Suppressor macrophage treated with lipopolysaccharide for 1 hour (primary cell): ENCODE results near the gene SIRPB2.

ENCODE experiments used
- DNase-seq, 3 donors: peaks; one replicate each; pipeline ENCODE4 v3.0.0-alpha.2; 2020 to 2022

The SIRPB2 gene

DNA sequence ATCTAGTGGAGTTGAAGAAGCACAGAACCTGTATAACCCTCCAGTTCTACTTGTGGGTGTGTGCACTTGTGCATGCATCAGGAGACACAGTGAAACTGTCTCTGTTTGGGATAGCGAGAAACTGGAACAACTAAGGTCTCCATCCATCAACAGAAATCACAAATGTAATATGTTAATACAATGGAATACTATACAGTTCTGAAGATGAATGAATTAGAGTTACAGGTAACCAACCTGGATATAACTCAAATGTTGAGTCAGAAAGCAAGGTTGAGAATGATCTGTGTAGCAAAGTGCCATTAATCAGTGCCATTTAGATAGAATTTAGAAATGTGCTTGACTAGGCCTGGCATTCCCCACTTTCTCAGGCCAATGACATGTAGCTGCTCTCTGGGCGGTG is 20.0 kb downstream of the SIRPB2 start:
- DNase-seq, result no peak

DNA sequence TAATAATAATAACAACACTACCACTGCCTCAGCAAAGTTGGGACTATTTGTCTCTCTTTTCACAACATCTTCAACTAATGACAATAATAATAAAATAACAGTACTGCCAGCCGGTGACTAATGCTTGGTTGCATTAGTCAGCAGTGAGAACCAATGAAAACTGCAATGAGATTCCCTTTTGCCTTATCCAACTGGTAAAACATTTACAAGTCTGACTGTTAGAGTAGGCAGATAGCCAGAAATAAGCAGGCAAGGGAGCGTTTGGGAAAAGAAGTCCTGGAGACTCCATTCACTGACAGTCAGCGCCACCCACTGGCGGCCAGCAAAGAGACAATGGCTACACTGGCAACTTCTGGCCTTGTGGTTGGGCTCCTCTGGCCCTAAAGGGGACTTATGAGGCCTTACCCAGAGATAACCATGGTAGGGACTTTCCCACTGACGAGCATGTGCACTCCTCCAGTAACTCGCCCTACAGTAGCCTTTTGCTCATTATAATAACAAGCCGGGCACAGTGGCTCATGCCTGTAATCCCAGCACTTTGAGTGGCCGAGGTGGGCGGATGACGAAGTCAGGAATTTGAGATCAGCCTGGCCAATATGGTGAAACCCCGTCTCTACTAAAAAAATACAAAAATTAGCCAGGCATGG is 21.2 kb downstream of the SIRPB2 start:
- peak; percentile 91 to 93 (median 91) for DNase-seq

DNA sequence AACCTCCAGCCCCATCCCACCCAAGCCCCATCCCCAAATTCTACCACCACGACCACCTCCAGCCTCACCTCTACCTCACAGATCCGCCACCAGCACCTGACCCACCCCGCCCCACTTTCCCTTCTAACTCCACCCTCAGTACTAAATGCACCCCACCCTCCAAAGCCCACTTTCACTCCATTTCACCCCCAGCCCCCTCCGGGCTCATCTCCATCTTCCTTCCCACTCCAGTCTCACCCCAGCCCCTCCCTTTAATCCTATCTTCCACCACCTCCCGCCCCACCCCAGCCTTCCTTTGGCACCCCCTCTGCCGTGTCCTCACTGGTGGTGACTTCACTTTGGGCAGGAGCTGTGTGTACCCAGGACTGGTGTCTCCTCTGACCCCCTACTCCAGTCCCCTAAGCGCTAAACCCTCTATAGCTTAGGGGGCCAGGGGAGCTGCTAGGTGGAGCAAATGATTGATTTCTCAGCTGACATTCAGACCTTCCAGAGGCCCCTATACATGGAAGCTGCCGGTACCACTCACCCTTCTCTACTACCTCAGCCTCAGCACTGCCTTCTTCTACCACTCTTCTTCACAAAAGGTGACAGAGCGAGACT is 21.8 kb downstream of the SIRPB2 start:
- no peak for DNase-seq

DNA sequence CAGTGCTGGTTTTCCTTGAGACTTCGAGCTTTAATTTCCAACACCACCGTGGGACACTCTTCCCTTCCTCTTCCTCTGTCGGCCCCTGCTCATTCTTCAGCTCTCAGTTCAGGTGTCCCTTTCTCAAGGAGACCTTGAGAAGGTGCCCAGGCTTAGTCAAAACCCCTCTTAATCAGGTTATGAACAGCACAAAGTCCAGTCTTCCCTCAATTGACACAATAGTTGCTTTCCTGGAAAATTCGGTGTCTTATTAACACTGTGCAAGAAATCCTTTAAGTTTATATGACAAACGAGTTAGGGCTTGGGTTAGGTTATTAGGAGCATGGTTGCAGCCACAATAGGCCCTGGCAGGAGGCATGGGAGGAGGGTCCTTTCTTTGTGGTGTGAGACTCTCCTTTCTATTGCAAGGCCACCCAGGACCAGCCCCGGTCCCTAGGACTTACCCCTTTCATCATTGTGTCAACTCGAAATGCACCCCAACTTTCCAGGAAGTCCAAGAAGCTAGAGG is 23.0 kb downstream of the SIRPB2 start:
- no peak for DNase-seq

DNA sequence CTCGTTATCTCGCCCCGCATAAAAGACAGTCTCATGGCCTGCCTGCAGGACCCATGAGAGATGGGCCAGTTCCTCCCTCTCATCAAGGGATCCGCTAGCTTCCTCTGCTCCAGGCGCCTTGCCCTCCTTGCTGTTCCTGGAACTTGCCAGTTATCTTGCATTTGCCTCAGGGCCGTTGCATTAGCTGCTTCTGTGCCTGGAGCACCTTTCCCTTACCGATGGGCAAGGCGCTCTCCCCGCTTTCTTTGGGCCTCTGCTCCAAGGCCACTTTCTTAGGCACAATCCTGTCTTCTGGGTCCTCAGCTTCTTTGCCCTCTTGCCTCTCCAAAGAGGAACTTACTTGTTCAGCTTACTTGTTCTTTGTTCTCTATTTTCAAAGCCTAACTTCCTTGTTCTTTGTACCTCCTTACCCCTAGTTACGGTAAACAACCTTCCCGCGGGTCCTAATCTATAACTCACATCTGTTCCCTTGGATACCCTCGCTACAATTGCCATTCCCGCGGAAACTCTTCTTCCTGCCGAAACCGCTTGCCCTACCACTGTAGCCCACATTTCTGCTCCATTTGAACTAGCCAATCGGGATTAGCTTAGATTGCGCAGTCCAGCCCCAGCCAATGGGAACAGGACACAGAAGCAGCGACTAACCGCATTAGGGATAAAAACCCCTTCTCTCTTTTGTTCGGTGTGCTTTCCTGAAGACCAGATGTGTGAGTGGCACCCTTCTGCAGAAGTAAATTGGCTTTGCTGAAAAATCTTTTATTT is 23.7 kb downstream of the SIRPB2 start:
- DNase-seq, result peak; percentile 67 to 70 (median 69)

DNA sequence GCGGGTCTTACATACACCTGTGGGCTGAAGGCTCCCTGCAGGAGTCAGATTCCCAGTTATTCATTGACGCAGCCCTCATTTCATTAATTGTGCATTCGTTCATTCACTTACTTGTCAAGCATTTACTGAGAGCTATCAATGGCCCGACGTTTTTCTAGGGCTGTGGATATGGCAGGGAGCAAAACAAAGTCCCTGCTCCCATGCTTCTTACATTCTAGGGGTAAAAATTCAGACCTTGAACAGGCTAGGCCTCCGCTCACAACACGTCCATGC is 24.2 kb downstream of the SIRPB2 start:
- DNase-seq, result no peak

DNA sequence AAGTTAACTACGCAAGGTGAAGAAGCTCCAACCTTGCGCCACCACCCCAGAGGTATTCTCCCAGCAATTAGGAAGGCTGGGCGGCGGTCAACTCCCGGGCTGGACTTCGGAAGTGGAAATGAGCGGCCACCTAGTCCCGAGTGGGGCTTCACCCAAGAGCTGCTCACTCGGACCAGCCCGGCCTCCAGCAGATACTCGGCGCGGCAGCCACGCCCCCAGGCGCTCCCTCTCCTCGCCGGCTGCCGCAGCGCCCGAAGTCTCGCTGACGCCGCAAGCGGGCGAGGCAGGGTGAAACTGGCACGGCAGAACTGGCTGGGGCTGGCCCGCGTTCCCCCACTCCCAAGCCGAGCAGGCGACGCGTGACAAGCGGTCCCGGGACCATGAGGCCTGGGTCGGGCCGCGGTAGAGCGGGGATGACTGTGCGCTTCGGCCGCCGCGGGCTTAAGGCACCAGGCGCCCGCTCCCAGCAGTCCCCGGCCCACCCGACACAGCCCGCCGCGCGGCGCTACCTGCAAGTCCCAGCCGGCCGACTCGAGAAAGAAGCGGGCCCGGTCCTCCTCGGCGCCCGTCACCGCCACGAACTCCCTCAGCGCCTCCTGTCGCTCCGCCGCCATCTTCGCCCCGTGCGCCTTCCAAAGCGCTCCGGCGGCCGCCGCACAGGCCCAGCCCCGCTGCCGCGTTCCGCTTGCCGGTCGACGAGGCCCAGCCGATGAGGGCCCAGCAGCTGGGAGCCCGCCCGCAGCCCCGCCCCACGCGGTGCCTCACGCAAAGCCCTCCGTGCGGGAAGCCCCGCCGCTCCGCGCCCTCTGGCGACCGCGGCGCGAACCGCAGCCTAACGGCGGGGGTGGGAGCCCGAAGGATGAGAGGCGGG is 24.8 kb downstream of the SIRPB2 start, which contains the start of gene NSFL1C:
TSS of gene NSFL1C (minus strand) at position 639 of the 871 bp plus-strand sequence. CDS start at position 614, 25 bp downstream.
- peak; percentile 96 to 99 (median 98) for DNase-seq

DNA sequence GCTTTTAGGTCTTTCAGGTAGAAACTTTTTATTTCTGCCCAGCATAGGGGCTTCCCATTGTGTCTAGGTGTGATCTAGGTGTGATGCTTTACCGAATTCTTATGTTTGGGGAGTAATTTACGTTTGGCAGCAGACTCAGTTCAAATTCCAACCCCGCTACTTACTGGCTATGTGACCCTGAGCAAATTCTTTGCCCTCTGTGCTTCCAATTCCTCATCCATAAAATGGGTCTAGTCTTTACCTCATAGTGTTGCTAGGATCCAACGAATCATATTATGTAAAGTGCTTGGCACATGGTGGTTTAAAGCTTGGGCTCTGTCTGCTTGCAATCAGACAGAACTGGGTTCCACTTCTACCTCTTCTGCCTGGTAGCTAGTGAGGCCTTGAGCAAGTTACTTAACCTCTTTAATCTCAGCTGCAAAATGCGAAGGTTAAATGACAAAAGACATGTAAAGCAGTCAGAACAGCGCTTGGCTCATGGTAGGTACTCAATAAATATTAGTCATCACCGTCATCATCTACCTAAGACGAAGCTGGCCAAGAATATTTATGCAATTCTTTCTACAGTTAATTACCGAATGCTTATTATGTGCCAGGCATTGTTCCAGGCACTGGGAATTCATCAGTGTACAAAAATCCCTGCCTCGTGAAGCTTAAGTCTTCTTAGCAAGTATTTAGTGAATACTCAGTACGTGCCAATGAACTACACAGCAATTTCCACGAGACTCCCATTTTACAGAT is 25.6 kb downstream of the SIRPB2 start:
- no peak for DNase-seq

DNA sequence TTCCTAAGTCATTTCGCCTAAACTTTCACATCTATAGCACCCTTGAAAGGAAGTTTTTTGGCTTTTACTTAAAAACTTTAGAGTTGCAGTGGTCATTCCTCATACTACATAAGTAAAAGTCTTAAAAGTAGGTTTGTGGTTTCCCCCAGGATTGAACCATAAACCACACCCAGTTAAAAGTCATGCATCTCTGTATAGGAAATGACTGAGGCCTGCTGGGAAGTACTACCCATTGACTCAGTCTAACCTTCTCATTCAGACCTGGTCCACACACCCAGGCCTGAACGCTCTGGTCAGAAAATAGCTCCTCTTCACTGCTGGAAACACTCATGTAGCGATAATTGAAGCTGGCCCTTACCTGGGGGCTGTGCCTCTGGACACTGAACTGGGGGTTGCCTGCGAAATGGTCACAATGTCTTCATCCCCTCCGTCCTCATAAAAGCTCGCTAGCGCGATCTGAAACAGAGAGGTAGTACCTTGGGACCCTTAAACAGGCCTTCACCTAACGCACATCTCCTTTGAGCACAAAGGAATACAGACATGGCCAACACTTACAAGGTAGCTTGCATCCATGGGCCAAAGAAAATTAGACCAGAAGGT is 27.1 kb downstream of the SIRPB2 start:
- DNase-seq, result no peak

DNA sequence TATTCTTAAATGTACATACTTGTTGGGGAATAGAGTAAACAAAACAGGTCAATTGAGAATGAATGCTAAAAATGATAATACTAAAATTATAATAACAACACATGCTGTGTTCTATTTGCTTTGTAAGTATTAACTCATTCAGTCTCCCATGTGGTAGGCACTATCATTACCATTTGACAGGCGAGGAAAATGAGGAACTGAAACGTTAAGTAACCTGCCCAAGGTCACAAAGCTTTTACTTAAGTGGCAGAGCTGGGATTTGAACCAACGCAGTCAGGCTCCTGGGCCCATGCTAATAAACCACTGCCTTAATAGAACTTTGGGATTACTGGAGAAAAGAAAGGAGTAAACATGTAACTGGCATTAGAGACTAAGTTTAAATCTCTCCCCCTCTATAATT is 28.4 kb downstream of the SIRPB2 start:
- no peak for DNase-seq

DNA sequence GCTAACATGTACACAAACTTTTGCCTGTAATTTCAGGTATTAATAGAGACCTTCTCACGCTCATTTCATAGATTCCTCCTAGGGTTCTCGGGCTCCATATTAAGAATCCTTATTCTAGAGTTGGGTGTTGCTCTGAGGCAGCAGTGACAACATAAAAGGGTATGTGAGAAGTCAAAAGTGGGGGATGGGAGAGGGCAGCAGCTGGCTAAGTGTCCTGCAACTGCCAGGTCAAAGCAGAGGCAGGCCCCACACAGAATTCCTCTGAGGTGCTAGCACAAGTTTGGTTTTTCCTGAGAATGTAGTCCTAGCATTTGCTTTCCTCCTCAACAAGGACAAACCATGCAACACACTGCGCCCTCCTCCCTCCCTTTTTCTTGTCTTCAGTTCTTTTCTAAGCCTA is 29.2 kb downstream of the SIRPB2 start:
- DNase-seq, result no peak

DNA sequence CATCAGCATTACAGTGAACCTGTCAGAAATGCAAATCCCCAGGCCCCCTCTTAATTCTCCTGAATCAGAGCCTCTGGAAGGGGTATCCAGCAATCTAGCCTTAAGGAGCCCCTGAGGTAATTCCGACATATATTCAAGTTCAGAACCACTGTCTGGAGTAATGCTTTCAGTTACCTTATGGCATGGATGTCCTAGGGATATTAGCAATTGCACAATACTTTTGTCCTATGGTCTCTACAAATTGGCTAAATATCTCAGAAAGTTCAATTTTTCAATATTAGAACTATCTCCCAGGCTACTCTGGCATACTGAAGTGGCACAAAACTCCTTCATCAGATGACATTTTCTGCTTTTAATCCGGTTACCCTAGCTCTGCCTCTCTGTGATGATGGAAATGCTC is 30.9 kb downstream of the SIRPB2 start:
- no peak for DNase-seq

DNA sequence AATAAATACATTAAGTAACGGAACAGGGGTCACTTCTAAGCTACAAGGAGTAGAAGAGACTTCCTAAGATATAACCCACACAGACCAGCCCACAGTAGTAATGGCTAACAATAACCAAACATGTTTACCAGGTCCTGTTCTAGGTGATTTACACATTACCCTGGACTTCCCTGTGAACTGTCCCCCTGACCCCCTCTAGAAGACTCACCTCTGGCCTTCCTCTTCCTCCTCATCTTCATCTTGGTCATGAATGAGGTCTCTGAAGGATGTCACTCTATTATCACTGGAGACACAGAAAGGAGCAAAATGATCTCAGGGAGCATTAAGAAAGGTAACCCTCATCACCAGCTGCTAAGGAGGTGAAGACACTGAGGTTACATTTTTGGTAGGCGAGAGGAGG is 33.2 kb downstream of the SIRPB2 start:
- no peak for DNase-seq

DNA sequence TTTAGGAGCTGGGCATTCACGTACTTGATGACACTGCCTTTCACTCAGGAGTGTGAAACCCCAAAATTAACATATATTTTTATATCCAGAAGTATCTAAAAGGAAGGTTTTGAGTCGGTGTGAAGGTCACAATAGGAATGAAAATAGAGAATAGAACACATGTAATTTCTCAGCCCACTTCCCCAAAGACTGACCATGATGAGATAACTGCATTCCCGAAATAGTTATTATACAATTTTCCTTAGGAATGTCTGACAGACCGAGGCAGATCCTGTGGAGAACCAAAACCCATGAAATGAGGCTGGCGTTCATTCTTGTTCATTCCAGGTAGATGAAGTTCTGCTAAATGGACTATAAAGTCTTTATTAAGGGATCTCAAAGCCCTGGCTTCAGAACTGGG is 34.9 kb downstream of the SIRPB2 start:
- DNase-seq, result no peak

DNA sequence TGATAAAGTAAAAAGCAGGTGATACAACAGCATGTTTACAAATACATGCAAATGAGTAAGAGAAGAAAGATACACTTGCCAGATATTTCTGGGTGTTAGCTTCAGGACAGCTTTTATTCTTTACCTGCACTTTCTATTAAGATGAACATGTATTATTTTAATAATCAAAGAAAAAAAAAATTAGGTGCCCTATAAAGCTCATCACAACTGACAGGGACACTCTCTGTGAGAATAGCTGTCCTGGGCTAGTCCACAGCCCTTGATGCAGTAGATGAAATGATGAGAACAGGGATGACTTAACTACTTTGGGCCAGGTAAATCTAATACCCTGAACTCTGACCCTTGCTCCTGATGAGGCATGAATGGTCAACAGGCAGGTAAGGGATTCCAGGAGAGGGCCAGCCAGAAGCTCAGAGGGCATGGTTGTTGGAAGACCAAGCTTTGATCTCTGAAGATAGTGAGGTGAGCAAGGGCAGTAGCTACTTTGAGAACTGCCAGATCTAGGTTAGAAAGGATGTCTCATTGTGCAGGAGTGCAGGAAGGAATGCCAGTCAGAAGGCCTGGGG is 40.2 kb downstream of the SIRPB2 start:
- DNase-seq, result no peak

DNA sequence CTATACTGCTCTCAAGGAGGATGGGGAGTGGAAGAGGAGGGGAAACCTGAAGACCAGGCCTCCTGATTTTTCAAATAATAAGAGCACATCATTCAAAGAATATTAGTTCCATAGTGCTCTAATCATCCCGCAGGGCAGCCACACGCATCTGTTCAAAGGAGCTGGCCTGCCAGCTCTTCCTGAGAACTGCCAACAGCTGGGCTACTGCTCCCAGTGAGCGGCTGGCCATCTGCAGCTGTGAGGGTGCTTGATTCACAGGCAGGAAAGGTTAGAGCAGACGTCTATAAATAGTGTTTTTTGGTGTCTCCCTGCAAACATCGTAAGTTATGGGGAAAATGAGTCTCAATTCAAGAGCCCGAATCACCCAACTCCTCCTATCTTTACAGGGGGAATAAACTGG is 41.9 kb downstream of the SIRPB2 start:
- no peak for DNase-seq

DNA sequence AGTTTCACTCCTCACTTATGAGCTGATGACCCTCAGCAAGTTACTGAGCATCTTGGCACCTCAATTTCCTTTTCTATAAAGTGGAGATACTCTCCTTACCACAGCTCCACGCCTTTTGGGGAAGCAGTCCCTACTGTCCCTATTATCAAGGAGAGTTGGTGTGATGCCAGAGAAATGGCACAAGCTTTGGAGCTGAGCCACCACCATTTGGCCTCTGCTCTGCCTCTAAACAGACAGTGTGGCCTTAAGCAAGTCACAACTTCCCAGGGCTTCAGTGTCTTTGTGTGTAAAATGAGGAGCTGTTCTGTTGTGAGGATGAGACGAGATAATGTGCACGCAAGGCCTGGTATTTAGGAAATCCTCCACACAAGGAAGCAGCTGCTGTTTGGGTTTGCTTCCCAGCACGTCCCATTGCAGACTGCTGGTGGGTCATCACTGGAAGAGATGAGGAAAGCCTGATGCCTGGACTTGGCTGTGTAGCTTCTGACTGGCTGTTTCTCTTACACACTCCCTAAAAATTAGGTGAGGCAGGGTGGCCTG is 43.1 kb downstream of the SIRPB2 start:
- no peak for DNase-seq

DNA sequence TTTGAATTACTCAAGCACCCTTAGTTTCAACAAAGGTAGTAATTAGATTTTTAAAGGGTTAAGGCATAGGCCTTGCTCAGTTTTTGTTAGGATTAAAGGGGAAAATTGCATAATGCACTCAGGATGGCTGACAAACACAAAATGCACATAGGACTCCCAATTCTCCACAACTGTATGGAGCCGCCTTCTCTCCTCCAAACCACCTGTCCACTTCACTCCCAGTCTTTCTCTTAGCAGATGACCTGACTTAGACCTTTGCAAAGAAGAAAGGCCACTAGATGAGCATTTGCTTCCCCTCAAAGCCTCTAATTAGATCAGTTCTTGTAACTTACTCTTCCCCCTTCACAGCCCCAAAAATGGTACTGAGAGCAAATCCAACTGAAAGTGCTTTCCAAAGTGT is 44.7 kb downstream of the SIRPB2 start:
- DNase-seq, result no peak

DNA sequence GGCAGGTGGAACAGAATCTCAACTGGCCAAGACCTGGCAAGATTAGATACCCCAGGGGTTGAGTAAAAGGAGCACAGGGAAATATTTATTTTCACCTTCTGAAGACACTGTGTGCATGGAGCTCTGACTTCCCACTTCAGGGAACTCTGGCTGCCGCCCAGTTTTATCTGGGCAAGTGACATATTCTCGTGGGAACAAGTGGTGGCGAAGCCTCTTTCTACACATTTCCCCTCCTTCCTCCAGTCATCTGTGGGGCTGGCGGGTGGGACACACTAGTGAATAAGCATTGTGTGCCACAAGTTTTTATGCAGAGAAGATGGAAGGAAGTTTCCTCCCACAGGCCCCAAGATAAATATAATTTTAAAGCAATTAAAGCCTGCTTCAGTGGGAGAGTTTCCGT is 48.1 kb downstream of the SIRPB2 start:
- no peak for DNase-seq

DNA sequence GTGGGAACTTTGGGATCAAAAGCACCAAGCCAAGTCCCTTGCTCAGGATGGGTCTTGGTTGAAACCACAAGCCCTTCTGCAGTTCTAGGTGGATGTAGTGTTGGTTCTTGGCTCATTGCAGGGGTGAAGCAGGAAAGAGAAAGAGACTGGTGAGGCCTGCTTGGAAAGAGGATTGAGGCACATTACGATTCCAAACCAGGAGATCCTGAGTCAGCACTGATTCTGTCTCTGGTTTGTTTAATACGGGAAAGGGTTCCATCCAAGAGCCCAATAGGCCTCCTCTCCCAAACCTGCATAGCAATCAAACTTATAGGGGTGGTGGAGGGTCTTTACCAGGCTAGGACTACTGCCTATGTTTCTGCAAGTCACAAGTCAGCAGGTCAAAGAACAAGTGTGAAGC is 48.9 kb downstream of the SIRPB2 start:
- no peak for DNase-seq

DNA sequence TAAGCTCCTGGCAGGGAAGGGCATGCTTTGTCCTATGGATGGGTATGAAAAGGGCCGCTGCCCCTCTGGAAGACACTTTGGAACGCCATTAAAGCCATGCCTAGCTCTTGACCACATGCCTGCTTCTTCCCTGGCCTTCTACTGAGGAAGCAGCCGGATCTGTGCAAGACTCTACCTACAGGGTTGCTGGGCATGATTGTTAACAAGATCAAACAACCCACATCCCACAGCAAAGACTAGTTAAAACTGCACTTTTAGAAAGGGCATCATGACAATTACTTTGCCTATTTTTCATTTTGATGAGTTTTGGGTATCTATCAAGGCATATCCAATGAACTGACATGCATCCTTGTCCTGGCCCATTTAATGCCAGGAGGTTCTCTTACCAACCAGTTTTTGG is 50.1 kb downstream of the SIRPB2 start:
- DNase-seq, result no peak
